Endothelial cell of coronary artery (primary cell): Measurements from ENCODE around the gene POLR3E. TPM values are rescaled to one million over a fixed set of nuclear protein-coding genes. Genes with fewer than 3 reads are reported as not detected.

Source experiments
- total RNA-seq: library from RNA; depleted of rRNA; stranded (reverse); fragments of >200 nt; gene quantifications from 2 replicates; pipeline ENCODE4 v1.2.3, GENCODE V29; 2014

Gene POLR3E, protein sequence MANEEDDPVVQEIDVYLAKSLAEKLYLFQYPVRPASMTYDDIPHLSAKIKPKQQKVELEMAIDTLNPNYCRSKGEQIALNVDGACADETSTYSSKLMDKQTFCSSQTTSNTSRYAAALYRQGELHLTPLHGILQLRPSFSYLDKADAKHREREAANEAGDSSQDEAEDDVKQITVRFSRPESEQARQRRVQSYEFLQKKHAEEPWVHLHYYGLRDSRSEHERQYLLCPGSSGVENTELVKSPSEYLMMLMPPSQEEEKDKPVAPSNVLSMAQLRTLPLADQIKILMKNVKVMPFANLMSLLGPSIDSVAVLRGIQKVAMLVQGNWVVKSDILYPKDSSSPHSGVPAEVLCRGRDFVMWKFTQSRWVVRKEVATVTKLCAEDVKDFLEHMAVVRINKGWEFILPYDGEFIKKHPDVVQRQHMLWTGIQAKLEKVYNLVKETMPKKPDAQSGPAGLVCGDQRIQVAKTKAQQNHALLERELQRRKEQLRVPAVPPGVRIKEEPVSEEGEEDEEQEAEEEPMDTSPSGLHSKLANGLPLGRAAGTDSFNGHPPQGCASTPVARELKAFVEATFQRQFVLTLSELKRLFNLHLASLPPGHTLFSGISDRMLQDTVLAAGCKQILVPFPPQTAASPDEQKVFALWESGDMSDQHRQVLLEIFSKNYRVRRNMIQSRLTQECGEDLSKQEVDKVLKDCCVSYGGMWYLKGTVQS
- total RNA-seq = 48.9 and 56.5 TPM in 2 replicates

GRCh38 chr16:22297114-22297870 lies at the start of gene POLR3E:
POLR3E (plus strand) TSS chr16:22297409; CDS start chr16:22302969, 5,560 bp downstream.

GRCh38 chr16:22374311-22375116 lies 77.3 kb downstream of the POLR3E start, which contains the start of gene CDR2:
CDR2 (minus strand) TSS chr16:22374619; CDS start chr16:22374309, 310 bp downstream.

Other genes with a start within 250 kb of the POLR3E start
- gene VWA3A, start 204.9 kb upstream of the POLR3E start, total RNA-seq = not detected in 2 replicates
- gene SDR42E2, start 134.9 kb upstream of the POLR3E start, total RNA-seq = under 0.01 and 0.09 TPM in 2 replicates
- gene EEF2K, start 91.1 kb upstream of the POLR3E start, total RNA-seq = 28.0 and 28.1 TPM in 2 replicates
- 45.0 and 52.8 TPM in 2 replicates for gene CDR2, start 77.2 kb downstream of the POLR3E start, total RNA-seq
- gene NPIPB5, start 213.5 kb downstream of the POLR3E start, total RNA-seq = 70.3 and 130 TPM in 2 replicates